Panc1 (cell line): ENCODE measurements around the gene LHPP.

Experiments used
- CTCF ChIP-seq: fragments of 450-650 bp; IDR thresholded peaks from 2 replicates; pipeline ENCODE4 v1.5.1; 2017; ENCODE audit warnings: mild to moderate bottlenecking
- POLR2AphosphoS5 ChIP-seq: IDR thresholded peaks from 2 replicates; pipeline ENCODE4 v1.6.1; 2012; ENCODE audit warnings: mild to moderate bottlenecking, low read depth, low read length, moderate library complexity
- TCF7L2 ChIP-seq: IDR thresholded peaks from 2 replicates; pipeline ENCODE4 v1.6.1; 2011; ENCODE audit warnings: mild to moderate bottlenecking, low read depth, low read length, inconsistent platforms
- TF ChIP-seq, protein P1 (sequence below), 2 experiments: IDR thresholded peaks; 2 replicates each; pipeline ENCODE4 v1.6.1; 2011 to 2012; ENCODE audit warnings: low read depth in 2 of 2, control low read depth in 1 of 2, low read length in 1 of 2, mild to moderate bottlenecking in 1 of 2, moderate library complexity in 1 of 2; ENCODE audit not compliant: insufficient read depth in 1 of 2

DNA sequence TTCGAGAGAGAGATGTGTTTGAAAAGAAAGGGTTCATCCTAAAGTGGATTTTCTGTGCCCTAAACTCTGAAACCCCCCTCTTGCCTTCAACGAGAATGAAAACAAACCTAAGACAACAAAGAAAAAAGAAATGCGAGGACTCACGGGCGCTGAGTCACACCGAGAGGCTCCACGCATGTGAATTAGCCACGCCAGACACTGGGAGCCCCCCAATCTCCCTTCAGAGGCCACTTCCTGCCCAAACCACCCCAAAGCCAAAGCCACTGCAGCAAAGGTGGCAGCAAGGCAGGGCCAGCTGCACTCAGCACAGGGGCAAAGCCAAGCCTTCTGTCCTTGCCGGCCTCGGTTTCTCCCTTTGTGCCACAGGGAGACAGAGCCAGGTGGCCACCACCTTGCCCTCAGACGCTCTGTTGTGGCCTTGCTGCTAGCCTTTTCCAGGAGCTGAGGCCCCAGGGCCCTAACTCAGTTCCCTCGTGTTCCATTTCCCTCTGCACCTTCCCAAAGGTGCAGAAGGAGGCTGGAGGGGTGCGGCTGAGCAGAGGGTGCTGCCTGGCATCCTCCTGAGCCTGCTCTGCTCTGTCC, 189.3 kb downstream of the LHPP start:
- TF ChIP-seq POLR2AphosphoS5, result no peak
- TF ChIP-seq CTCF, result no peak
- no peak for TF ChIP-seq TCF7L2
- TF ChIP-seq, protein P1, sequence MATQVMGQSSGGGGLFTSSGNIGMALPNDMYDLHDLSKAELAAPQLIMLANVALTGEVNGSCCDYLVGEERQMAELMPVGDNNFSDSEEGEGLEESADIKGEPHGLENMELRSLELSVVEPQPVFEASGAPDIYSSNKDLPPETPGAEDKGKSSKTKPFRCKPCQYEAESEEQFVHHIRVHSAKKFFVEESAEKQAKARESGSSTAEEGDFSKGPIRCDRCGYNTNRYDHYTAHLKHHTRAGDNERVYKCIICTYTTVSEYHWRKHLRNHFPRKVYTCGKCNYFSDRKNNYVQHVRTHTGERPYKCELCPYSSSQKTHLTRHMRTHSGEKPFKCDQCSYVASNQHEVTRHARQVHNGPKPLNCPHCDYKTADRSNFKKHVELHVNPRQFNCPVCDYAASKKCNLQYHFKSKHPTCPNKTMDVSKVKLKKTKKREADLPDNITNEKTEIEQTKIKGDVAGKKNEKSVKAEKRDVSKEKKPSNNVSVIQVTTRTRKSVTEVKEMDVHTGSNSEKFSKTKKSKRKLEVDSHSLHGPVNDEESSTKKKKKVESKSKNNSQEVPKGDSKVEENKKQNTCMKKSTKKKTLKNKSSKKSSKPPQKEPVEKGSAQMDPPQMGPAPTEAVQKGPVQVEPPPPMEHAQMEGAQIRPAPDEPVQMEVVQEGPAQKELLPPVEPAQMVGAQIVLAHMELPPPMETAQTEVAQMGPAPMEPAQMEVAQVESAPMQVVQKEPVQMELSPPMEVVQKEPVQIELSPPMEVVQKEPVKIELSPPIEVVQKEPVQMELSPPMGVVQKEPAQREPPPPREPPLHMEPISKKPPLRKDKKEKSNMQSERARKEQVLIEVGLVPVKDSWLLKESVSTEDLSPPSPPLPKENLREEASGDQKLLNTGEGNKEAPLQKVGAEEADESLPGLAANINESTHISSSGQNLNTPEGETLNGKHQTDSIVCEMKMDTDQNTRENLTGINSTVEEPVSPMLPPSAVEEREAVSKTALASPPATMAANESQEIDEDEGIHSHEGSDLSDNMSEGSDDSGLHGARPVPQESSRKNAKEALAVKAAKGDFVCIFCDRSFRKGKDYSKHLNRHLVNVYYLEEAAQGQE (IDR thresholded peaks at IDR 0.05; ENCODE audit: insufficient read depth in 1 of 2, low read depth in 2 of 2, low read length in 1 of 2), result no peak
